ENCODE measurements around the gene C20orf204. TPM values are rescaled to one million over a fixed set of nuclear protein-coding genes. Genes with fewer than 3 reads are reported as not detected.
A peak's percentile ranks its signal among the peaks of the same experiment; 100 is the strongest.

The C20orf204 gene
- total RNA-seq, 1 donor from 2014 or later: 0.38 TPM

DNA sequence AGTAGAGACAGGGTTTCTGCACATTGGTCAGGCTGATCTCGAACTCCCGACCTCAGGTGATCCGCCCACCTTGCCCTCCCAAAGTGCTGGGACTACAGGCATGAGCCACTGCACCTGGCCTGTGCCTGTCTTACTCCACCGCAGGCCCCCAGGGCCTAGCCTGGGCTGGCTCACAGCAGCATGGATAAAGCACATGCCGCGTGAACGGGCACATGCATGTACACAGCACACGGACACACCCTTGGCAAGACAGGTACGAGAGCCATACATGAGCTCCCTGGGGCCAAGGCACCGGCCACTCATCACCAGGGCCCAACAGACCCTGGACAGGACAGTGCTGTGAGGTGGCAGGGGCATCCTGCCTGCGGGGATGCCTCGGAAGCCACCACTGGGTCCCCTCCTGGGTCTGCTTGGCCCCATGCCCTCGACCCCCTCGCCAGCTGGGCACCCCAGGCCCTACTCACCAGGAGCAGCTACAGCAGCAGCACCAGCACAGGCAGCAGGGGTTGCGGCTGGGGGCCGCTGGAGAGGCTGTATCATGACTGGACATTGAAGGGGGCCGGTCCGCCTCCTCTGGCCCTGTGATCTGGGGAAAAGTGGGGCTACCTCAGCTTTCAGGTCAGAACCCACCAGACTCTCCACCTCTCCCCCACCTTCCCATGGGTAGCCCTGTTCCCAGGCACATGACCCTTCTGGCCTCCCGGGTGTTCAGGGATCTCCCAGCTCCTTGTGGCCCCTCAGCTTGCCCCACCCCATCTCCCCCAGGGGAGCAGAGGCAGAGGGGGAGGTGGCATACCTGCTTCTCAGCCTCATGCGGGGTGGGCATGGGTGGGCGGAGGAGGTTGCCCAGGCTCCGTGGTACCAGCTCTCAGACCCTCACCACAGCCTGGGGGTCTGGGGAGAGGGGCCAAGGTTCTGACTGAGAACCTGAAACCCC is 40.3 kb downstream of the C20orf204 start:
- no peak for ATAC-seq (ENCODE audit: poor library complexity)
- DNase-seq: no peak
- intact Hi-C loops (cut with DNase I): no loop called here

DNA sequence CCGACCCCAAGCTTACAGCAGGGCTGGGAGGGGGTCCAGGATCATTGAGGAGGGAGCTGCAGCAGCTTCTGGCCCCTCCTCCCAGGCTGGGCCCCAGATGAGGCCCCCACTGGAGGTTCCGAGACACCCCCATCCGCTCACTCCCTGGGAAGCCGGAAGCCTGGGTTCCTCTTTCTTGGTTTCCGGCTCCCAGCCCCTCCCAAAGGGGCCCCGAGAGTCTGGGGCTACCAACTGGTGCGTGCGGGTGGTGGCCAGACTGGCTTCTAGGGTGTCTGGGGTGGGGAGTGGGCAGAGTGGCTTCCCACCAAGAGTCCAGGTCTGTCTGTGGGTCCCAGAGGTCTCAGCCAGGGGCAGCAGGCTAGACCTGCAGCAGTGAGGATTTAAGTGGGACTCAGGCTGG is 41.1 kb downstream of the C20orf204 start:
- ATAC-seq (ENCODE audit: poor library complexity) (no peak), DNase-seq (peak; percentile 71)
- intact Hi-C loops (cut with DNase I): no loop called here

DNA sequence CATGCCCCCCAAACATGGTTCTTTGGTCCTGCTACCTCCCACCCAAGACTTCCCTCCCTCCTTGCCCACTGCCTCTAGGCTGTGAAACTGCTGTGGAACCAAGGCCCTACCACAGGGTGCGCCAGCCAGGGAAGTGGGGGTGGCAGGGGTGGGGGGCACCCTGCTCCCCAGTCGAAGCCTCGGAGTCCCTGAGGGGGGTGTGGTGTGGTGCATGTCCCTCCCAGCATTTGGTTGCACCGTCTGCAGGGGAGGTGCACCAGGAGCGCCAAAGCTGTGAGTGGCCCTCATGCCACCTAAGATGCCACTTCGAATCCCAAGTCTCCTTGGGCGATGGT is 41.5 kb downstream of the C20orf204 start:
- intact Hi-C loops (cut with DNase I): no loop called here
- DNase-seq (no peak), ATAC-seq (ENCODE audit: poor library complexity) (no peak)

DNA sequence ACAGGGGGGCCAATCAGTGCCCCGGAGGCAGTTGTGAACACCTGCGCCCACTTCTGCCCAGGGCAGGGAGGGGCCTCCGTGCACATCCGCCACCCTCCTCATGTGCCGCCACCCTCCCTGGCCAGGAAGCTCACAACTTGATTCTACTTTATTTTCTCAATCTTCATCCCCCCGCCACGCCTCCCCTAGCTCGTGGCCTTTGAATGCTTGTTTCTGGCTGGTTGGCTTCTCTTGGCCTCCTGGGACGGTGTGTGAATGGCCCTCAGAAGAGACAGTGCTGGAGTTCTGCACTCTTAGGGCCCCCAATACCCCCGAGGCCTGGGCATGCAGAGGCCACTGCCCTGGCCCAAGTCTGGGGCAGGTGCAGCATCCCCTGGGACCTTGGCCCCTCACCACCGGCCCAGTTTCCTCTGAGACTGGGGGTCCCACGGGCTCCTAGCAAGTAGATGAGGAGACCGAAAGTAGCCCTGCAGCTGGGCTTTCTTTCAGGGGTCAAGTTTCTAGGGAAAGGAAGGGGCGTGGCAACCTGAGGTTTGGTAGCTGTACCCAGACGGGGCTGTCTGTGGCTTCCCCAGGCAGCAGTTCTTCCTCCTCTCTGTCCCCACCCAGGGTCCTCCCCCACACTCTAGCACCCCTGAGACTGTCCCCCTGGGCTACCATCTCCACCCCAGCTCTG is 42.0 kb downstream of the C20orf204 start:
- intact Hi-C loops (cut with DNase I): no loop called here
- DNase-seq (no peak), ATAC-seq (ENCODE audit: poor library complexity) (no peak)

- DNase-seq (no peak), ATAC-seq (ENCODE audit: poor library complexity) (no peak)
- intact Hi-C loops (cut with DNase I): no loop called here
Measured at GRCh38 chr20:64078934-64079272, 42.9 kb downstream of the C20orf204 start.

GRCh38 chr20:64079273-64080012 is 43.5 kb downstream of the C20orf204 start, which contains the start of gene RGS19:
TSS of gene RGS19 (minus strand) at chr20:64079518. CDS start at chr20:64076886, 2,632 bp downstream.
- ATAC-seq (ENCODE audit: poor library complexity): peak; percentile 64
- intact Hi-C loops (cut with DNase I): no loop called here
- DNase-seq: peak; percentile 90

- ATAC-seq (ENCODE audit: poor library complexity) (peak; percentile 3), DNase-seq (no peak)
- intact Hi-C loops (cut with DNase I): no loop called here
Measured at GRCh38 chr20:64080013-64080812, 44.2 kb downstream of the C20orf204 start, which contains the start of gene OPRL1. TSS of gene OPRL1 (plus strand) at chr20:64080082. CDS start at chr20:64092721, 12,639 bp downstream.

GRCh38 chr20:64080813-64081623 is 45.0 kb downstream of the C20orf204 start:
- ATAC-seq (ENCODE audit: poor library complexity): no peak
- intact Hi-C loops (cut with DNase I): no loop called here
- no peak for DNase-seq

GRCh38 chr20:64081624-64081964 is 45.6 kb downstream of the C20orf204 start:
- intact Hi-C loops (cut with DNase I): no loop called here
- no peak for DNase-seq
- ATAC-seq (ENCODE audit: poor library complexity): no peak

DNA sequence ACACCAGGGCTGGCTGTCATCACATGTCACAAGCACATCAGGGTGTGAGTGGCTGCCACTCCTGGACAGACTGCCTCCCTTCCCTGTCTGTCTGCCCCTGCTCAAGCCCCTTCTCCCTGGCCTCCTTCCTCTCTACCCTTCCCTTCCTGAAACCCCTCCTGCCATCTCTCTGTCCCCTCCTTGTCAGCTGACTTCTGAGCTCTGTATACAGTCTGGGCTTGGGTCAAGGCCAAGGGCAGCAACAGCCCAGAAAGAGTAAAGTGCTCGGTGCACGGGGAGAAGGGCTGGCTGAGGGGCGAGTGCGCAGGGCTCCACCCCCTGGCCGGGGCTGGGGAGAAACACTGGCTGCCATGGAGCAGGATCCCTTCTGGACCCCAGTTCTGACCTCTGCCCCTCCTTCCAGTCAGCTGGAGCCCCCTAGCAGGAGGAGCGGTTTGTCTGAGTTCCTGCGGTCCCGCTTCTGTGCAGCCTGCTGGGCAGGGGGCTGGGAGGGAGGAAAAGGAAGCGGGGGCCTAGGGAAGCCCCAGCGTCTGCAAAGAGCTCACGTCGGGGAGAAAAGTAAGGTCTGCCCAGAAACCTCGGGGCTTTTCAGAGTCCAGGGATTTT is 46.2 kb downstream of the C20orf204 start:
- no peak for ATAC-seq (ENCODE audit: poor library complexity)
- intact Hi-C loops (cut with DNase I): no loop called here
- DNase-seq: no peak

DNA sequence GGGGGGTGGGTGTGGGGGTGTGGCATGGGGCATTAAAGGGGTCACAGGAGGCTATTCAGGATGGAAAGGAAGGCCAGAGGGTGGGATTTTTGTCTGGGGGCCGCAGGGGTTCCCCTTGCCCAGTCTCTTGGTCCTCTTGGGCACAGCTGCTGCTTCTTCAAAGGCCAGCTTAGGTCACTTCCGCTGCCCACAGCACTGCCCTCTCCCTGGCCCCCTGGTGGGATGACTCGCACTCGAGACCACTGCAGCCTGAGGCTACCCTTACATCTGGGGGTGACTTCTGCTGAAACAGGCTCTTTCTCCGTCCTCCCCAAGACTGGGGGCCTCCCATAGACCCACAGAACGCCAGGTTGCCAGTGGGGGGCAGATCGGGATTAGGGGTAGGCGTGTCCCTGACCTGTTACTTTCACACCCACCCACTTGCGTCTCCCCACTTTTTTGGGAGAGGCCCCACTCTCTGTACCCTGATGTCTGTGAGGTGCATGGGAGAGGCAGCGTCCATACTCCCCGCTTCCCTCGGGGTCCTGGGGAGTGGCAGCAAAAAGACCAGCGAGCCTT is 46.9 kb downstream of the C20orf204 start:
- DNase-seq (no peak), ATAC-seq (ENCODE audit: poor library complexity) (no peak)
- intact Hi-C loops (cut with DNase I): no loop called here

DNA sequence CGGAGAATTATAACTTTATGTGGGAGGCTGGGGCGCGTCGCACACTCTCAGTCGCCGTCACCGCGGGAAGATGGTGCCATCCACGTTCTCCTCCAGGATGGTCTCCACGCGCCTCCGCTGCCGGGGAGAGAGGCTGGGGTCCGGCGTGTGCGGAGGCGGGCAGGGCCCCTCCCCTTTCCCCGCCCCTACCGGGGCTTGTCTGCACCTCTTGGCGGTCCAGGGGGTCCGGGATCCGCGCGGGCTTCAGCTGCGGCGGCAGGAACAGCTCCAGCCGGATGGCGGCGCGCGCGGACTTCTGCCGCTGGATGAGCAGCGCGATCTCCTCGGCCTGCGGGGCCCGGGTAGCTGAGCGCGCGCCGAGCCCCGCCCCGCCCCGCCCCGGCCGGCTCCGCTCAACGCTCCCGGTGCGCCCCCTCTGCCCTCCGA is 47.4 kb downstream of the C20orf204 start:
- intact Hi-C loops (cut with DNase I): no loop called here

DNA sequence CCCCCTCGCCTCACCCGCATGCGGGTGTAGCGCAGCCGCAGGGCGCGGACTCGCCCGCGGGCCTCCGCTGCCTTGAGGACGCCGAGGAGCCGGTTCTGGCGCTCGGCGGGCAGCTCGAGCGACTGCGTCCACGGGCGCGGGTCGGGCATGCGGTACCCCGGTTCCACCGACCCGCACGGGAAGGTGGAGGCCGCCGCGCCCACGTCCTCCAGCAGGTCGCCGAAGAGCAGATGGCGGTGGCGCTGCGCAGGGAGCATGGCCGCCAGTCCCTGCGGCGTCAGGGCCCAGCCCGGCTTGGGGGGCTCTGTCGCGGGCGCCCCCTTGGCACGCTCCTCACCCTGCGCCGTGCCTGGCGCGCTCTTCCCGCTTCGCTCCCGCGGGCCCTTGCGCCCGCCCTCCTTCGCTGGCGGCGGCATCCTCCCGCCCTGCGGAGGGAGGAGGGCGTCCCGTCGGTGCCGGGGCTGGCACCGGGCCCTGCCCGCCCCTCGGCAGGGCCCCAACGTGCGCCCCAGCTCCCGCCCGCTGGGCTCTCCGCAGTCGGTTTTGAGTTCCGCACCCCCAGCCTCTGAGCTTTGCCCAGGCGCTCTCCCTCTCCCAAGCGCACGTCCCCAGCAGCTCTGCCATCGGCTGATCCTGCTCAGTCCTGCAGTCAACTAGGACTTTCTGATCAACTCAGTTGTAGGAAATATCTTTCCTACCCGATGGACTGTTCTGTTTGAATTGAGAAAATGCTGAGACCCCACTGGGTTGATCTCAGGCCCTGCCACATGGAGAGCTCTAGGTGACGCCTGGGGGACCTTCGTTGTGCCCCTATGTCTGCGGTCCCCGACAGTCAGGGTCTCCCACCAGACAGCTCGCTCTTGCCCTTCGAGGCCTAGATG is 48.1 kb downstream of the C20orf204 start, which contains the start of gene LKAAEAR1:
Gene LKAAEAR1, minus strand, starts transcription at position 595 of the 881 bp plus-strand sequence. Its CDS starts 179 bp downstream, at position 416.
- intact Hi-C loops (cut with DNase I): no loop called here
- ATAC-seq (ENCODE audit: poor library complexity): no peak
- no peak for DNase-seq

More for the DNA sequence above, 47.4 kb downstream of the C20orf204 start:
- peak; percentile 90 for DNase-seq
- ATAC-seq (ENCODE audit: poor library complexity): peak; percentile 71

DNA sequence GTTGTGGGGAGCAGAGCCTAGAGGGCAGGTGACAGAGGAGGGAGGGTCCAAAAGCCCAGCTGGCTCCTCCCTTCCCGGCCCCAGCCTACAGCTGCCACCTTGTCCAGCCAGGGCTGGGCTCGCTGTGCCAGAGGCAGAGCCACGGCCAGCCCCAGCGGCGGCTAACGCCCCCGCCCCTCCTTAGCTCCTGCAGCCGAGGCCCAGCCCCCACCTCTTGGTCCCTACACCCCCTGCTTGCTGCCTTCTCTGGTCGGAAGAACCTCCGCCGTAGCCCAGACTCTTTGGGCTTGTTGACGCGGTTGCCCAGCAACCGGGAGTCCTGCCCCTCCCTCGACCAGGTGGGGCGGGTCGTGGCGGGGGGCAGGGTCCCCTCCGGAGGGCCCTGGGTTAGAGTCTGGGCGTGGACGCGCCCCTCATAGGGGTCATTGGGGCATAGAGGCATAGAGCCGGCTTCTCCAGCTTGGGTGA is 48.7 kb downstream of the C20orf204 start:
- intact Hi-C loops (cut with DNase I): no loop called here
- DNase-seq (no peak), ATAC-seq (ENCODE audit: poor library complexity) (no peak)

DNA sequence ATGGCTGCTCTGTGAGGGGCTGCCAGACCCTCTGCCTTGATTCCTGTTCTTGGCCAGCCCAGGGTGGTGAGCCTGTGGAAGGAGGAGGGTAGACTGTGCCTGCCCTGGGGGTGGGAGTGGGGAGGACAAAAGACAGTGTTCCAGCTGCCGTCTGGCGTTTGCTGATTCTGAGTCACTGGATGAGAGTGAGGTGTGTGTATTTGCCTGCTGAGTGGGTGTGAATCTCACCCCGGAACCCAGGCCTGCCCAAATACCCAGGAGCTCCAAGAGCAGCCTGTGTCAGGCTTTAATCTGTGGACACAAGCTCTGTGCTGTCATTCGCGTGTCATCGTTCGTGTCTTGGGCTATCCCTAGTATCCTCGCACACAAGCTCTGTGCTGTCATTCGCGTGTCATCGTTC is 50.8 kb downstream of the C20orf204 start:
- no peak for ATAC-seq (ENCODE audit: poor library complexity)
- intact Hi-C loops (cut with DNase I): no loop called here
- no peak for DNase-seq

All from Right ventricle myocardium superior (tissue), 1 donor.